Nephron (organoid): Measurements from ENCODE around the gene KIF26B.

Source experiments
- H3K27ac Mint-ChIP-seq, 3 experiments: 2 replicates each; pipeline ENCODE4 v1.8.0; 2020; ENCODE audit warnings: mixed read lengths in 3 of 3, mild to moderate bottlenecking in 2 of 3, moderate library complexity in 1 of 3
- H3K27me3 Mint-ChIP-seq: 2 replicates; pipeline ENCODE4 v1.8.0; 2021; ENCODE audit warnings: low read depth, mild to moderate bottlenecking, moderate library complexity, mixed read lengths
- H3K36me3 Mint-ChIP-seq: 2 replicates; pipeline ENCODE4 v1.8.0; 2020; ENCODE audit warnings: low read depth, mixed read lengths
- H3K4me1 Mint-ChIP-seq: 2 replicates; pipeline ENCODE4 v1.8.0; 2020; ENCODE audit warnings: mixed read lengths
- H3K4me3 Mint-ChIP-seq, 3 experiments: 2 replicates each; pipeline ENCODE4 v1.8.0; 2020; ENCODE audit warnings: mild to moderate bottlenecking in 3 of 3, mixed read lengths in 3 of 3, moderate library complexity in 2 of 3
- H3K9me3 Mint-ChIP-seq: 2 replicates; pipeline ENCODE4 v1.8.0; 2020; ENCODE audit warnings: mixed read lengths
- TF ChIP-seq, protein P1 (sequence below), 3 experiments: fragments of 200-600 bp; sonication (generic); IDR thresholded peaks; one replicate each; pipeline ENCODE4 v1.5.0; 2021; ENCODE audit warnings: antibody characterized with exemption in 3 of 3; ENCODE audit not compliant: unreplicated experiment in 3 of 3

Gene KIF26B

GRCh38 chr1:245407983-245408382 lies 253.2 kb downstream of the KIF26B start:
- TF ChIP-seq, protein P1, sequence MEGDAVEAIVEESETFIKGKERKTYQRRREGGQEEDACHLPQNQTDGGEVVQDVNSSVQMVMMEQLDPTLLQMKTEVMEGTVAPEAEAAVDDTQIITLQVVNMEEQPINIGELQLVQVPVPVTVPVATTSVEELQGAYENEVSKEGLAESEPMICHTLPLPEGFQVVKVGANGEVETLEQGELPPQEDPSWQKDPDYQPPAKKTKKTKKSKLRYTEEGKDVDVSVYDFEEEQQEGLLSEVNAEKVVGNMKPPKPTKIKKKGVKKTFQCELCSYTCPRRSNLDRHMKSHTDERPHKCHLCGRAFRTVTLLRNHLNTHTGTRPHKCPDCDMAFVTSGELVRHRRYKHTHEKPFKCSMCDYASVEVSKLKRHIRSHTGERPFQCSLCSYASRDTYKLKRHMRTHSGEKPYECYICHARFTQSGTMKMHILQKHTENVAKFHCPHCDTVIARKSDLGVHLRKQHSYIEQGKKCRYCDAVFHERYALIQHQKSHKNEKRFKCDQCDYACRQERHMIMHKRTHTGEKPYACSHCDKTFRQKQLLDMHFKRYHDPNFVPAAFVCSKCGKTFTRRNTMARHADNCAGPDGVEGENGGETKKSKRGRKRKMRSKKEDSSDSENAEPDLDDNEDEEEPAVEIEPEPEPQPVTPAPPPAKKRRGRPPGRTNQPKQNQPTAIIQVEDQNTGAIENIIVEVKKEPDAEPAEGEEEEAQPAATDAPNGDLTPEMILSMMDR (IDR thresholded peaks at IDR 0.05; ENCODE audit: unreplicated experiment in 3 of 3), result no peak
- no peak overlapping the region for H3K27ac Mint-ChIP-seq
- peaks cover 70% of the 10 kb centered on the region for H3K4me1 Mint-ChIP-seq
- no peak overlapping the region for H3K4me3 Mint-ChIP-seq
- no peaks in the 10 kb centered on the region for H3K36me3 Mint-ChIP-seq
- H3K9me3 Mint-ChIP-seq, result no peaks in the 10 kb centered on the region
- H3K27me3 Mint-ChIP-seq, result peaks cover 5% of the 10 kb centered on the region

DNA sequence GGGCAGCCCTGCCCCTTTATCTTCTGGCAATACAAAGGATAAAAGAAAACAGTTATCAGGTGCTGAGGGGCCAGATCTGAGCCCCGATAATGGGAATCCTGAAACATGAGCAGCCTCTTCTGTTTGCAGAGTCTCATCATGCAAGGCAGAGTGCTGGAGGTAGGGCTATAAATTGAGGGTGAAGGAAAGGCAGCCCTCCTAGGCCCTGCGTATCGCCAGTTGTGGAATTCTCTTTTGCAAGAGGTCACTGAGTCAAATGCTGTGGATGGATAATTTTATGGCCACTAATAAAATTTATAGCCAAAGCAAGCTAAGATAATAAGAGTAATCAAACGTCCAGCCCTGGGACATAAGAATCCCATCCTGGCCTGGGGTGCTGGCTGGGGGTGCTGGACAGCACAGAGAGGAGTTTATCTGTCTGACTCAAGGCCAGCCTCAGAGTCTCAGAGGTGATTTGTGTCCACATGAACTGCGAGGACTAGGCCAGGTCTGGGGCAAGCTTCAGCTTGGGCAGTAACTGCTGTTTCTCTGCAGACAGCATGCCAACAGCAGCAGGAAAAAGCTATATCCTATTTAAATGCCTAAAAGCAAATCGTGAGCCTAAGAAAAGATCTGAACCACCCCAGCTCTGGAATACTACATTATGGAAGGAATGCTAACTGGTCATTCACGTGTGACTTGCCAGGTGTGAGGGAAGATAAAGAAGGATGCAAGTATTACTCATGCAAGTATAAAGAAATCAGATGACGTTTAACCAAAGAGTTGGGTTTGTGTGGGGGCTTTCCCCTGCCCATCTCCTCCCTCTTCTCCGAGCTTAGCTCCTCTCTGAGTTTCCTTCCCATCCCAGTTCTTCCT lies 254.8 kb downstream of the KIF26B start:
- Mint-ChIP-seq H3K4me3 (no peak overlapping the region), H3K4me1 (peaks cover 65% of the 10 kb centered on the region), H3K27ac (peak overlapping the region; percentile 55 to 81 (median 67)), H3K36me3 (no peaks in the 10 kb centered on the region), H3K27me3 (peaks cover 5% of the 10 kb centered on the region), H3K9me3 (no peaks in the 10 kb centered on the region)
- TF ChIP-seq, protein P1 (IDR thresholded peaks at IDR 0.05; ENCODE audit: unreplicated experiment in 3 of 3), result no peak

DNA sequence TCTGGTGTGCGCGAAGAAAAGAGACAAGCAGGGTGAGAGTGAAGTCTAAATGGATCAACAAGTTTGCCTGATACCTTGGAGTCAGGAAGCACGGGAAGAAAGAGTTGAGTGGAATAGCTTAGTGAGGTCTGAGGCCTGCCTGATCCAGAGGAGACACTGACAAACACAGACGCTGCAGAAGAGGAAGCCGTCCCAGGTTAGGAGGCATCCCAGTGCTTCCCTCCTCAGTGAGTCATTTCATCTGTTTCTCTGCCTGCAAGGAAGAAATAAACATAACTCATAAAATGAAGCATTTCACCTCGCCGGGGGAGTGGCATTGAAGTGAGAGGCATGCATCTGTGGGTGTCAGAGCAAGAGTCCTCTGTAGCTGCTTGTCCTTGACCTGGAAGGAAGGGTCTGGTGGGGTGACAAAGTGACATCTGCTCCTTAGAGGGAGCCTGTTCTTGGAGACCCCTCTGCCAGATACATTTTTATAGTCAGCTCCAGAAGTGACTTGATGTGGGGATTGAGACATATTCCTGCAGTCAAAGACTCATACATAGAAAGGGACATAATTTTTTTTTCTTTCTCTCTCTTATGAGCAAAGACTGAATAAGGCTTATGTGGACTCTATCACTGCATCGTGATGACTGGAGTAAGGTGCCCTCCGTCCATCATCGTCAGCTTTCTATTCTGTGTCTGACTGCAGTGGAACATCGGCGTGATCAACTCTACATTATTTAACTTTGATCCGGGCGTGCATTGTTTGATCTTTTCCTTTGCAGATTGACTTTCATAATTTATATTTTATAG lies 256.7 kb downstream of the KIF26B start:
- Mint-ChIP-seq H3K36me3 (no peaks in the 10 kb centered on the region), H3K4me1 (peaks cover 65% of the 10 kb centered on the region), H3K27ac (peak overlapping the region; percentile 42 to 60 (median 53)), H3K9me3 (no peaks in the 10 kb centered on the region), H3K27me3 (peaks cover 6% of the 10 kb centered on the region), H3K4me3 (no peak overlapping the region)
- TF ChIP-seq, protein P1 (IDR thresholded peaks at IDR 0.05; ENCODE audit: unreplicated experiment in 3 of 3), result no peak

GRCh38 chr1:245412306-245412705 lies 257.5 kb downstream of the KIF26B start:
- Mint-ChIP-seq H3K4me1 (peaks cover 71% of the 10 kb centered on the region), H3K9me3 (no peaks in the 10 kb centered on the region), H3K27ac (peak overlapping the region; percentile 20 to 50 (median 42))

GRCh38 chr1:245416781-245417180 lies 262.0 kb downstream of the KIF26B start:
- TF ChIP-seq, protein P1 (IDR thresholded peaks at IDR 0.05; ENCODE audit: unreplicated experiment in 3 of 3), result no peak
- peaks cover 81% of the 10 kb centered on the region for H3K4me1 Mint-ChIP-seq
- H3K27ac Mint-ChIP-seq, result peak overlapping the region; percentile 24 to 53 (median 30)
- peaks cover 13% of the 10 kb centered on the region for H3K36me3 Mint-ChIP-seq
- peaks cover 10% of the 10 kb centered on the region for H3K27me3 Mint-ChIP-seq
- H3K9me3 Mint-ChIP-seq, result no peaks in the 10 kb centered on the region
- H3K4me3 Mint-ChIP-seq, result no peak overlapping the region

More at GRCh38 chr1:245412306-245412705, 257.5 kb downstream of the KIF26B start:
- peaks cover 10% of the 10 kb centered on the region for H3K27me3 Mint-ChIP-seq
- TF ChIP-seq, protein P1 (IDR thresholded peaks at IDR 0.05; ENCODE audit: unreplicated experiment in 3 of 3), result no peak
- H3K4me3 Mint-ChIP-seq, result no peak overlapping the region
- H3K36me3 Mint-ChIP-seq, result no peaks in the 10 kb centered on the region
